Measurements from ENCODE around the gene EFHC1. TPM values are rescaled to one million over a fixed set of nuclear protein-coding genes. Genes with fewer than 3 reads are reported as not detected.
A peak's percentile ranks its signal among the peaks of the same experiment; 100 is the strongest.

Gene EFHC1
- total RNA-seq, 1 donor from 2014 or later = 25.6 TPM

GRCh38 chr6:52500238-52501129, 80.3 kb downstream of the EFHC1 start:
- TF ChIP-seq EZH2 (IDR thresholded peaks at IDR 0.05; ENCODE audit: insufficient read depth, low read length) = no peak
- TF ChIP-seq CTCF (IDR thresholded peaks at IDR 0.05; ENCODE audit: insufficient read depth, low read depth, low read length) = no peak
- Histone ChIP-seq H3K27ac (ENCODE audit: low read depth, low read length) (peak overlapping the region; percentile 63), H3K27me3 (ENCODE audit: insufficient read depth, low read length) (no peaks in the 10 kb centered on the region), H3K4me3 (ENCODE audit: insufficient read depth, low read depth, low read length) (no peak overlapping the region), H4K20me1 (ENCODE audit: insufficient read depth, low read length) (no peaks in the 10 kb centered on the region), H3K9ac (ENCODE audit: low read length) (no peak overlapping the region), H3K9me3 (ENCODE audit: insufficient read depth, low read depth, low read length) (no peaks in the 10 kb centered on the region), H2AFZ (ENCODE audit: low read depth, low read length) (no peak overlapping the region), H3K79me2 (ENCODE audit: insufficient read depth, low read length) (no peaks in the 10 kb centered on the region), H3K4me2 (ENCODE audit: low read length) (no peak overlapping the region), H3K36me3 (ENCODE audit: insufficient read depth, low read length) (peaks cover 34% of the 10 kb centered on the region), H3K4me1 (ENCODE audit: insufficient read depth, low read length) (peaks cover 40% of the 10 kb centered on the region)
- H3K27ac Mint-ChIP-seq (ENCODE audit: unreplicated experiment) = peak overlapping the region; percentile 94
- no peak for FAIRE-seq
- DNase-seq (ENCODE audit: low read depth) = no peak
- peaks cover 51% of the 10 kb centered on the region for H3K4me1 Mint-ChIP-seq (ENCODE audit: low read depth, unreplicated experiment)
- no peak overlapping the region for H3K4me3 Mint-ChIP-seq (ENCODE audit: unreplicated experiment)
- no peaks in the 10 kb centered on the region for H3K27me3 Mint-ChIP-seq (ENCODE audit: low read depth, unreplicated experiment)
- peaks cover 36% of the 10 kb centered on the region for H3K36me3 Mint-ChIP-seq (ENCODE audit: low read depth, unreplicated experiment)
- H3K9me3 Mint-ChIP-seq (ENCODE audit: unreplicated experiment) = no peaks in the 10 kb centered on the region

GRCh38 chr6:52502306-52503029, 82.3 kb downstream of the EFHC1 start:
- Mint-ChIP-seq H3K36me3 (ENCODE audit: low read depth, unreplicated experiment) (peaks cover 50% of the 10 kb centered on the region), H3K4me3 (ENCODE audit: unreplicated experiment) (no peak overlapping the region), H3K4me1 (ENCODE audit: low read depth, unreplicated experiment) (peaks cover 46% of the 10 kb centered on the region), H3K27ac (ENCODE audit: unreplicated experiment) (peak overlapping the region; percentile 69), H3K27me3 (ENCODE audit: low read depth, unreplicated experiment) (no peaks in the 10 kb centered on the region), H3K9me3 (ENCODE audit: unreplicated experiment) (no peaks in the 10 kb centered on the region)
- no peaks in the 10 kb centered on the region for H4K20me1 ChIP-seq (ENCODE audit: insufficient read depth, low read length)
- DNase-seq (ENCODE audit: low read depth) (no peak), FAIRE-seq (no peak)
- H3K9ac ChIP-seq (ENCODE audit: low read length) = no peak overlapping the region
- peaks cover 40% of the 10 kb centered on the region for H3K4me1 ChIP-seq (ENCODE audit: insufficient read depth, low read length)
- H3K79me2 ChIP-seq (ENCODE audit: insufficient read depth, low read length) = peaks cover 2% of the 10 kb centered on the region
- no peaks in the 10 kb centered on the region for H3K9me3 ChIP-seq (ENCODE audit: insufficient read depth, low read depth, low read length)
- TF ChIP-seq EZH2 (IDR thresholded peaks at IDR 0.05; ENCODE audit: insufficient read depth, low read length) (no peak), CTCF (IDR thresholded peaks at IDR 0.05; ENCODE audit: insufficient read depth, low read depth, low read length) (no peak)
- H3K36me3 ChIP-seq (ENCODE audit: insufficient read depth, low read length) = peaks cover 41% of the 10 kb centered on the region
- no peak overlapping the region for H3K4me3 ChIP-seq (ENCODE audit: insufficient read depth, low read depth, low read length)
- no peaks in the 10 kb centered on the region for H3K27me3 ChIP-seq (ENCODE audit: insufficient read depth, low read length)
- H3K4me2 ChIP-seq (ENCODE audit: low read length) = no peak overlapping the region
- no peak overlapping the region for H2AFZ ChIP-seq (ENCODE audit: low read depth, low read length)
- H3K27ac ChIP-seq (ENCODE audit: low read depth, low read length) = peak overlapping the region; percentile 85

Data from astrocyte (in vitro differentiated cells and primary cell).